Ishikawa (cell line): ENCODE data around the gene RNF168.

Experiments
- CEBPB ChIP-seq: IDR thresholded peaks from 2 replicates; pipeline ENCODE4 v1.6.1; 2012
- CREB1 ChIP-seq: IDR thresholded peaks from 2 replicates; pipeline ENCODE4 v1.6.1; 2012; ENCODE audit warnings: low read depth
- EGR1 ChIP-seq: IDR thresholded peaks from 2 replicates; pipeline ENCODE4 v1.6.1; 2012
- EP300 ChIP-seq: IDR thresholded peaks from 2 replicates; pipeline ENCODE4 v1.6.1; 2012; ENCODE audit warnings: borderline replicate concordance
- FOXM1 ChIP-seq: IDR thresholded peaks from 2 replicates; pipeline ENCODE4 v1.6.1; 2012; ENCODE audit warnings: low read depth, borderline replicate concordance
- MAX ChIP-seq: IDR thresholded peaks from 2 replicates; pipeline ENCODE4 v1.6.1; 2012
- NFIC ChIP-seq: IDR thresholded peaks from 2 replicates; pipeline ENCODE4 v1.6.1; 2012
- RAD21 ChIP-seq: IDR thresholded peaks from 2 replicates; pipeline ENCODE4 v1.6.1; 2012; ENCODE audit warnings: low read depth
- REST ChIP-seq: IDR thresholded peaks from 2 replicates; pipeline ENCODE4 v1.6.1; 2012; ENCODE audit warnings: low read depth, mild to moderate bottlenecking
- TAF1 ChIP-seq: IDR thresholded peaks from 2 replicates; pipeline ENCODE4 v1.6.1; 2012; ENCODE audit warnings: low read depth, mild to moderate bottlenecking
- TCF12 ChIP-seq: IDR thresholded peaks from 2 replicates; pipeline ENCODE4 v1.6.1; 2012; ENCODE audit warnings: low read depth
- TEAD4 ChIP-seq: IDR thresholded peaks from 2 replicates; pipeline ENCODE4 v1.6.1; 2012
- USF1 ChIP-seq: IDR thresholded peaks from 2 replicates; pipeline ENCODE4 v1.6.1; 2012
- YY1 ChIP-seq: IDR thresholded peaks from 2 replicates; pipeline ENCODE4 v1.6.1; 2012; ENCODE audit warnings: low read depth
- ZBTB7A ChIP-seq: IDR thresholded peaks from 2 replicates; pipeline ENCODE4 v1.6.1; 2012; ENCODE audit warnings: low read depth

The RNF168 gene

GRCh38 chr3:196496183-196496582, 7.4 kb downstream of the RNF168 start:
- TF ChIP-seq EGR1, result no peak
- TF ChIP-seq NFIC, result no peak
- TF ChIP-seq TCF12, result no peak
- TF ChIP-seq REST, result no peak
- TF ChIP-seq FOXM1, result no peak
- TF ChIP-seq ZBTB7A, result no peak
- no peak for TF ChIP-seq USF1
- TF ChIP-seq CEBPB, result no peak
- no peak for TF ChIP-seq TAF1
- TF ChIP-seq RAD21, result no peak
- no peak for TF ChIP-seq MAX
- no peak for TF ChIP-seq EP300

- TF ChIP-seq USF1, result no peak
- no peak for TF ChIP-seq CEBPB
- no peak for TF ChIP-seq ZBTB7A
- no peak for TF ChIP-seq NFIC
- TF ChIP-seq REST, result no peak
- TF ChIP-seq MAX, result no peak
- no peak for TF ChIP-seq TCF12
- no peak for TF ChIP-seq CREB1
- no peak for TF ChIP-seq YY1
- no peak for TF ChIP-seq FOXM1
- TF ChIP-seq RAD21, result no peak
- TF ChIP-seq TEAD4, result no peak
- TF ChIP-seq EGR1, result no peak
- no peak for TF ChIP-seq TAF1
- no peak for TF ChIP-seq EP300
Observed at GRCh38 chr3:196493292-196493691, 10.3 kb downstream of the RNF168 start.

- no peak for TF ChIP-seq EGR1
- TF ChIP-seq USF1, result no peak
- TF ChIP-seq FOXM1, result no peak
- no peak for TF ChIP-seq ZBTB7A
- no peak for TF ChIP-seq YY1
- TF ChIP-seq MAX, result no peak
- no peak for TF ChIP-seq NFIC
- no peak for TF ChIP-seq TCF12
- no peak for TF ChIP-seq RAD21
- no peak for TF ChIP-seq TEAD4
- TF ChIP-seq CREB1, result no peak
- TF ChIP-seq CEBPB, result no peak
- TF ChIP-seq REST, result no peak
- TF ChIP-seq TAF1, result no peak
- TF ChIP-seq EP300, result no peak
Observed at GRCh38 chr3:196492080-196492479, 11.5 kb downstream of the RNF168 start.

- TF ChIP-seq USF1 (no peak), MAX (no peak), YY1 (no peak), TAF1 (no peak), FOXM1 (no peak), TCF12 (no peak), EGR1 (no peak)
Observed at GRCh38 chr3:196489747-196490146, 13.8 kb downstream of the RNF168 start.
